GM18867 (cell line): ENCODE results near the gene SPATS2.

Source experiments
- ATAC-seq: cut with Tn5 transposase; IDR thresholded peaks from one replicate; pipeline ENCODE4 v1.9.1; 2021; ENCODE audit warnings: mild to moderate bottlenecking, moderate library complexity; ENCODE audit not compliant: unreplicated experiment

The SPATS2 gene

GRCh38 chr12:49538510-49539403 lies 171.5 kb downstream of the SPATS2 start, which contains the start of gene KCNH3:
KCNH3 (plus strand) TSS chr12:49539030; CDS start chr12:49539417, 387 bp downstream.
- peak; percentile 68 for ATAC-seq

DNA sequence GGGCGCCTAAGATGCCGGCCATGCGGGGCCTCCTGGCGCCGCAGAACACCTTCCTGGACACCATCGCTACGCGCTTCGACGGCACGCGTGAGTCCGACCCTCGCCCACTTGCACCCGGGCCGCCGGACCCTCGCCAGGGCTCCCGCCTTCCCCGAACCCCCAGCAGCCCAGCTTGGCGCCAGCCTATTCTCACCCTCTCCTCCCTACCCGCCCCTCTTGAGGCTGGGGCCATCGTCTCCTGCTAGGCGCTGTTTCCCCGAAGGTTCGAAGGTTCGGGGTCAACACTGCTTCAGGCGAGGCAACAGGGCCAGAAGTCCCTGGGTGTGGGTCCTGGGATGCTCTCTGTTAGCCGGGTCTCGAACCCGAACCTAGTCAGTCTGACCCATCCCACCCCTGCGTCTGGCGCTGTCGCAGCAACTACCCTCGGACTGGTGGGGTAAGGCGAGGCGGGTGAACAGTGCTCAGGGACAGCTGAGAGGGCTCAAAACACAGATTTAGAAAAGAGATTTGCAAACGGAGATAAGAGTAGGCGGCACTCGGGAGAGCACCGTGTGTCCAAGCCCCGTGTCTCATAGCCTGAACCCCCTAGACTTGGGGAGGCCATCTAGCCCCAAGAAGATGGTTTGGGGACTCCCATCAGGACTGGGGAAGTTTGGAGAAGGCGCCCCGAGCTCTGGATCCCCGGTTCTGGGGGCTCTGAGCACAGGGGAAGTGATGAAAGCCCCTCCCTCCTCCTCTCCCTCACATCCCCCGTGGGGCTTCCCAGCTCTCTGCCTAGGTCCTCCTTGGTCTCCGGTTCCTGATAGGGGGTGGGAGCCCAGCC lies 172.4 kb downstream of the SPATS2 start:
- no peak for ATAC-seq

DNA sequence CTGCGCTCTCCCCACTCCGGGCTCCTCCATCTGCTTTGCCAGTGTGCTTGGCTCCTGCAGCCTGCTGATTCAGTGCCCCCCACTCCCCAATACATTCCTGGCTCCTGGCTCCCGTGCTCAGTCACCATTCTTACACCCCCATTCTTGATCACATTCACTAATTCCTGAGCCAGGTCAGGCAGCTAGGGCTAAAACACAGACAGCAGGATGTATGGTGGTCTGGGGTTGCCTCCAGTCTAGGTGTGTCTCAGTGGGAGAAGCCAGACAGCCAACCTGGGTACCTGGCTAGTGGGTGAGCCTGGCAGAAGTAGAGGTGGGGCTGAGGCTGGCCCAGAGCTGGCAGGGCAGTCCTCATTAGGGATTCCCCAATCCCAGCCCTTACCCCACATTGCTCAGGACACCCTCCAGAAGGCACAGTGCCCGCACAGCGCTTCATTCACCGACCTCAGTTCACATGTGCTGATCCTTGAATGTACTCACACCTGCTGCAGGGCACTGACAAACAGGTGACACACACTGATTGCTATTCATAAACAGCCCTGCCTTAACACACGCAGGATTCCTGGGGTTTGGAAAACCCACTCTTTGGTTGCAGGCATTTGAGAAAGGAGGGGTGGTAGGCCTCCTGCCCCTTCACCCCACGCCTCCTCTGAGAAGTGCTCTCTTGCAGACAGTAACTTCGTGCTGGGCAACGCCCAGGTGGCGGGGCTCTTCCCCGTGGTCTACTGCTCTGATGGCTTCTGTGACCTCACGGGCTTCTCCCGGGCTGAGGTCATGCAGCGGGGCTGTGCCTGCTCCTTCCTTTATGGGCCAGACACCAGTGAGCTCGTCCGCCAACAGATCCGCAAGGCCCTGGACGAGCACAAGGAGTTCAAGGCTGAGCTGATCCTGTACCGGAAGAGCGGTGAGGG lies 173.2 kb downstream of the SPATS2 start:
- no peak for ATAC-seq

DNA sequence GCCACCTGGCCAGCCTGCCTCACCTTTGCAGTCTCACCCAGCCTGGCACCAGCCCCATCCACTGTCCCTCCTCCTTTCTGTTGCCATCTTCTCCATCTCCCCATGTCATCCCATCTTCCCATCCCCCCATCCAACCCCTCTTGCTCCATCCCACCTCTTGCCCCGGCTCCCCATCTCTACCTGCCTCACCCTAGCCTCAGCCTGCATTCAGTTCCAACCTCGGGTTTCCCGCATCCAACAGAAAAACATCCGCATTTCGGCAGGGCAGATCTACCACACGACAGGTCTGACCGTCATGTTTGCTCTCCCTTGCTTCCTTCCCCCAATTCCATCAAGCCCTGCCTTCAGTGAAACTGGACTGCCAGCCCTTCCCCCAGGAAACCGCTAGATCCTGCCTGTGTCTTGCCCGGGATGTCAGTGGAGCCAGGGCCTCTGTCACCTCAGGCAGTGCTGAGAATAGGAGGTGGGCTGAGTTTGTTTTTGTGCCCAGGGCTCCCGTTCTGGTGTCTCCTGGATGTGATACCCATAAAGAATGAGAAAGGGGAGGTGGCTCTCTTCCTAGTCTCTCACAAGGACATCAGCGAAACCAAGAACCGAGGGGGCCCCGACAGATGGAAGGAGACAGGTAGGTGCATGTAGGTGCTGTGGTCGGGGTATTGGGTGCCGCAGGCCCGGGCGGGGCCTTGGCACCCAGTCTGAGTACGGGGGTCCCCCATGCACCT lies 174.0 kb downstream of the SPATS2 start:
- no peak for ATAC-seq

DNA sequence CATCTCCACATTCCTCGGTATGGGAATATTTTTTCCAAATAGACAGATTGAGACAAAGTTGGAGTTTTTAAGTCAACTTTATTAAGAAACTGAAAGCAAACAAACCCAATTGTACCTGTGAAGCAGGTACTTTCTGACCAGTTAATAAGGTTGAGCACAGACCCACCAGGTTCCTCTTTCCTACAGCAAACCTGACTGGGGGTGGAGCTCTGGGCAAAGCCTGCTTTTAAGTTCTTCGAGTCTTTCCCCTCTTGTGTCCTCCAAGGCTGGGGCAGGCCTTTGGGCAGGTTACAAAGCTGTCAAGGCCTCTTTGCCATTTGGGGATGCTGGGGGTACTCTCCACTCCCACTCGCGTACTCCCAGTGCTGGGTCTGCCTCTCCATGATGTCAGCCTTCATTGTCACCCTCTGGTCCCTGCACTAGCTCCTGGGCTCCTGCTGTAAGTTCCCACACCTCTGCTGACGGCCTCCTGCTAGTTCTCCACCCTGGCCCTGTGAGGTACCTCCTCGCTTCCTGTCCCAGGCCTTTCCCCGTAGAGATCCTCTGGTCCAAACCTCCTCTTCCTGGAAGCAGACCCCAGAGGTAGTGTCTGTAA lies 174.7 kb downstream of the SPATS2 start:
- no peak for ATAC-seq

DNA sequence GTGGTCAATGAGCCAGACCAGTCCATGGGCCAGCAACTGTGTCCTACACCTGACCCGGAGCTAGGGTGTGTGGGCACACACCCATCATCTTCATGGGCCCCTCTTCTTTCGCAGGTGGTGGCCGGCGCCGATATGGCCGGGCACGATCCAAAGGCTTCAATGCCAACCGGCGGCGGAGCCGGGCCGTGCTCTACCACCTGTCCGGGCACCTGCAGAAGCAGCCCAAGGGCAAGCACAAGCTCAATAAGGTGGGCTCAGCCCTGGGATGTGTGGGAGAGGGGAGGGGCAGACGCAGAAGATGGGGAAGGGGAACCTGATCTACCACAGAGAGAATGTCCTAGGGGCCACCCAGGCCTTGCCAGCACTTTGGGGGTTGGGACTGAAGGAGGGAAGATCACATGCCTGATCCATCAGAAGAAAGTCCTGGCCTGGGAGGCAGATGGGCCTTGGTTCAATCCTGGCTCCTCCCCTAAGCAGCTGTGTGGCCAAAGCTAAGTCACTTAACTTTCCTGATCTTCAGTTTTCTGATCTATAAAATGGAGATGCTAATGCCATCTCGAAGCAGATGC lies 175.4 kb downstream of the SPATS2 start:
- no peak for ATAC-seq

GRCh38 chr12:49543221-49543913 lies 176.1 kb downstream of the SPATS2 start:
- no peak for ATAC-seq

- no peak for ATAC-seq
These were observed 176.9 kb downstream of the SPATS2 start for GRCh38 chr12:49543914-49544815.

DNA sequence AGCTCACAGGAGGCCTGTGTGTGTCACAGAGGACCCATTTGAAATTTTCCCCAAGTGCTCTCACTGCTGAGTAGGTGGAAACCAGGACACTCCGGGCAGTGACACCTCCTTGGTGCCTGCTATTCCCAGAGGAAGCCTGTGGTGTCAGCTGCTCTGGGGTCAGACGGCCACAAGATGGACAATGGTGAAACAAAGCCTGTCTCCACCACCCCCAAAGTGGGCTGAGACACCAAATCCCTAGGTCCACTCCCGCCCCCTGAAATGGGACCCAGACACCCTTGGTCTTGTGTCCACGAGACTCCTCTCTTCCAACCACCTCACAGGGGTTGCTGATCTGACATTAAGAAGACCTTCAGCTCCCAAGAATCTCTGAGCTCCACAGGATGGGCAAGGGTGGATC lies 178.6 kb downstream of the SPATS2 start:
- no peak for ATAC-seq

- ATAC-seq = no peak
These were observed 179.2 kb downstream of the SPATS2 start for GRCh38 chr12:49546481-49546880.

DNA sequence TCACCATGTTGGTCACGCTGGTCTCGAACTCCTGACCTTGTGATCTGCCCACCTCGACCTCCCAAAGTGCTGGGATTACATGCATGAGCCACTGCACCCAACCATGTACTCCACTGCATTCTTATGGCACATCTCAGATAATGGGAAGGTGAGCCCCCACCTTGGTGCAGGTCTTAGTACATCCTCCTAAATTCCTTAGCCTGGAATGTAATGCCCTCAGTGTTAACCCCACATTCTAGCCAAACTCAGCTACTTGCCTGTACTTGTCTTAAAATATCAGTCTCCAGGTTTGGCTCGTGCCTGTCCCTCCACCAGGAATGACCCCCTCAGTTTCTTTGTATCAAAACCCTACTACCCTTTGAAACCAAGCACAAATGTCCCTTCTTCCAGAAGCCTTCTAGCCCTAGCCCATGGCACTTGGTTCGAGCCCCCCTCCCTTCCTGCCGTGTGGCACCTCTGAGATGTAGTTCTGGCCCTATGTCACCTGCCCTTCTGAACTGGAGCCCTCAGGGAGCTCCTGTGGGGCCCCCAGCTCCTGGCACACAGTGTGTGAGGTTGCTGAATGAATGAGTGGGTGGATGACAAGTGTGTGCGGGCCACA lies 179.9 kb downstream of the SPATS2 start:
- ATAC-seq = no peak

GRCh38 chr12:49548481-49548821 lies 181.2 kb downstream of the SPATS2 start:
- ATAC-seq = no peak

- ATAC-seq = no peak
These were observed 181.8 kb downstream of the SPATS2 start for GRCh38 chr12:49548822-49549648.

- no peak for ATAC-seq
These were observed 182.8 kb downstream of the SPATS2 start for GRCh38 chr12:49549735-49550692.

- ATAC-seq = no peak
These were observed 183.5 kb downstream of the SPATS2 start for GRCh38 chr12:49550693-49551252.
